Hippocampal formation (tissue), 2 donors: Measurements from ENCODE around the gene SMOC2.
"Not testable (repeated sequence)": the region's sequence is repeated elsewhere in the genome, so short reads cannot be mapped to it uniquely, and the experiment has no call there.

Experiments
- DNase-seq, 2 donors: peaks; one replicate each; lab custom pipeline; 2025; lab: John Stamatoyannopoulos, UW

SMOC2 gene

DNA sequence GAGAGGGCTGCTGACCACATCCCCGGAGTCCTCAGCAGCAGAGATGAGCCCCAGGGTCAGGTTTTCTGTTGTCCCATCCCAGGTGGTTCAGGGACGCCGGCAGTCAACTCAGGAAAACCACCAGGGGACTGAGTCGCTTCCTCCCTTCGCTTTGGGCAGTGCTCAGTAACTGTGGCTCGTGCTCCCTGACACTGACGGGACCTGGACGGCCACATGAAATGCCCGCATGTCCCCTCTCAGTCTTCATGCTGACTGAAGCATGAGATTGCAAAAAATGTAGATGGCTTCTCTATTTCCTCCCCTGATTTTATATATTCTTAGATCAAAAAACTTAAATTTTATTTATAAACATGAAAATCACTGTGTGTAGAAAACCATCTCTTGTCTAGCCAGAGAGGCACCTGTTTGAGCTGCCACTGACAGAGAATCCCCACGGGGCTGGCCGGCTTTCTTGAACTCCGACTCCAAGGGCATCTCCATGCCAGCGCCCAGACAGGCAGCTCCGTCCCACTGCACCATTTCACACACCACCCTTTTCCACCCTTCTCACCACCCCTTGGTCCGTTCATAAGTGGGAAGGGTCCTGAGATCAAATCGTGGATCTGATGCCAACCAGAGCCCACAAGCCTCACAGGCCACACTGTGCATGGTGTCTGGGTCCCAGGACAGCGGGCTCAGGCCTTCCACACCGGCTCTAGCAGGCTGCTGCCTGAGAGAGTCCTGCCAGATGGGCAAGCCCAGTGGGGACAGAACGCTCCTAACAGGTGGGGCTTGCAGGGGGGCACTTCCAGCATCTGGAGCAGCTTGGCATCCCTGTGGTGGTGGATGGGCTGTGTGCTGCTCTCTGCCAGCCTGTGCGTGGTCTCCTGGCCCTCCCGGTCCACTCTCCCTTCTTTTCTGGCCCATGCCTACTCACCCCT, 98.2 kb downstream of the SMOC2 start:
- DNase-seq: no peak

DNA sequence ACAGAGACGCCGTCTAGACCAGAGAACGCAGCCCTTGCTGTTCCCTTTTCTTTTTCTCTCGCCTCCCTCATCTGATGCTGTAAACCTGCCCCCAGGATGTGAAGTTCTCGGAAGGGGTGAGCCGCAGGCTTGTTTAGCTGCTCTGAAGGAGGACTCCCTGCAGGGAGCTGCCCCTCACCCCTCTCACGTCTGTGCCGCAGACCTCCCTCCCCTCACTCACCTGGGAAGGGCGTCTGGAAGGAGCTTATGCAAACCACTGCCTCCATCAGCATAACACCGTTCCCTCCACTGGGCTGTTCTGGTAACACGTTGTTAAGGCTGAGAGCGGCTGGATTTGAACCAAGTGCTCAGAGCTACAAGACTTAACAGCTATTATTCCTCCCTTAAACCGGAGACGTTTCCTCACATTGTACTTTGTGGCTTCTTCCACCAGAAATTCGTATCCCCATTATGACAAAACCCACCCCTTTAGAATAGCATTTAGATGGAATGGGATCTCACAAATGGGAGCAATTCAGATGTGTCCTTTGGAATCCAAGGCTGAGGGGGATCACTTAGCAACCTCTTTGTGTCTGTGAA, 99.8 kb downstream of the SMOC2 start:
- no peak for DNase-seq

DNA sequence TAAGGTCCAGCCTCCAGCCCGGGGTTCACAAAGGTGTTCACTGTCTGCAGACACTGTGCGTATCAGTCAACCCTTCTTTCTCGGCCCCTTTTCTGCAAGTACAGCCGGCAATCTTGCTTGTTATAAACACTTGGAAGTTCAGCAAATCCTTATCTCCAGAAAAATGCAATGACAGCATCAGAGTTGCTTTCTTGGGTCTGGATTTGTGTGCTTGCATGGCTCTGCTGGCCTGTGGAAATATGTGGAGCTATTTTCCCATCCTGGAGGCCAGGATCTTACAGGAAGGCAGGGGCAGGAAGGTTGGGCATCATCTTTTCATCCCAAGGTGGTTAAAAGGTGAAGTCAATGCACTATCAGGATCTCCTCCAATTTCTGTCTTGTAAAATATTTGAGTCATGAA, 100.3 kb downstream of the SMOC2 start:
- DNase-seq: no peak

DNA sequence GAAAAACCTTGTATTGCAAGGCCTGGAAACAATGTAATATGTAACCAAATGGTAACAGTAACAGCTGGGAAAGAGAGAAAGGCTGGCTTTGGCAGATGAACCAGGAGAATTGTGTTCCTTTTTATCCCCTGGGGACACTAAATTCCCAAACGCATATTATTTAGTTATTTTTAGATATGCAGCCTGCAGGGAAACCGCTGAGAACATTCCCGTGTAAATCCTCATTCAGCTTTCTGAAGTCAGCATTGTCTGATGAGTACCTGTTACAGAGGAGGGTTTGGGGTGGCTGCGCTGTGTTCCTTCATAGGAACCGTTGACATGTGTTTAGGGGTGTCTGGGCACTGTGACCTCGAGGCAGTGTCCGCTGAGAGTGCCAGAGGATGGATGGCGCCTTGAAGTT, 101.3 kb downstream of the SMOC2 start:
- no peak for DNase-seq

DNA sequence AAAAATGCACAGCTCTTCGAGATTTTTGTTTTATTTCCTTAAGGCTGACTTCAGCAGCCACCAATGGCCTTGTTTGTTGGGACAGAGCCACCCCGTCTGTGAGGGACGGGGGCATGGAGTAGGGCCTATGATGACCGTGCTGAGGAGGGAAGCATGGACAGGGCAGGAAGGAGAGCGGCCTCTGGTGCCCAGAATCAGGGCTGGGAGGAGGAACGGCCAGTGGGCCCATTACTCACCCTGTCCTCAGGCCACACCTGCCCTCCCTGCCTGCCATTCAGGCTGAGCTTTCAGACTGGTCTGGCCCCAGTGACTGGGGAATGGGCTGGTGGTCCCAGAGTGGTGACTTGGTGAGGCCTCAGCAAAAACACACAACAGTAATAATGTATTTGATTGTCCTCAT, 104.4 kb downstream of the SMOC2 start:
- no peak for DNase-seq

DNA sequence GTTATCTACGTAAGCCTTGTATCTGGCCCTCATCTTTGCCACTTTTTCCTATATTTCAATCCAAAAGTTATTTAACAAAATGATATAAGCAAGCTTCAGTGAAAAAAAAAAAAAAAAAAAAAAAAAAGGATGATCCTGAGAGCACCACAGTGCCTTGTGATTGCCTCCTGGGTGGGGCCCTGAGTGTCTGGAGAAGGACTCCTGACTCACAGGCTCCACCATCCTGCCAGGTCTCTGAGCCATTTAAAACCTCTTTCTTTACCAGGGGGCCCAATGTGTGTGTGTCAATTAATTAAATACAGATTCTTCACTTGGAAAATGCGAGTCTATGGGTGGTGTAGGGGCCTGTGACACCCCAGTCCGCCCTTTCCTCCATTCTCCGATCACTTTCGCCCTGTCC, 105.2 kb downstream of the SMOC2 start:
- DNase-seq: no peak

DNA sequence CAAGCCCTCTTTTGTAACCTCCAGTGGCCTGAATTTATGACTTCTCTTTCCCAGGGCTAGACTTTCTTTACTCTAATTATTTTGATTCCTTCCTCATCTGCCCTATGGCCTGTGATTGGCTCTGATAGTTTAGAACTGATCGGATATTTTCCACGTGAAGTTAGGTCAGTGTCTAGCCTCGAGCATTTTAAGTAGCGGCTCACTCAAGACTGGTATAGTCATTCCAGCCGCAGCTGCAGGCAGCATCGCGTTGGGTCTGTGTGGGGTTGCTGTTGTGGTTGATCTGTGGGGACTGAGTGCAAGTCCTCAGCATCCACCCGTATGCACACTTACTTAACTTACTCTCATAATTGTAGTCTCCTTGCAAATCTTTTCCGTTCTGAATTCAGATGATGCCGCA, 105.7 kb downstream of the SMOC2 start:
- no peak for DNase-seq

DNA sequence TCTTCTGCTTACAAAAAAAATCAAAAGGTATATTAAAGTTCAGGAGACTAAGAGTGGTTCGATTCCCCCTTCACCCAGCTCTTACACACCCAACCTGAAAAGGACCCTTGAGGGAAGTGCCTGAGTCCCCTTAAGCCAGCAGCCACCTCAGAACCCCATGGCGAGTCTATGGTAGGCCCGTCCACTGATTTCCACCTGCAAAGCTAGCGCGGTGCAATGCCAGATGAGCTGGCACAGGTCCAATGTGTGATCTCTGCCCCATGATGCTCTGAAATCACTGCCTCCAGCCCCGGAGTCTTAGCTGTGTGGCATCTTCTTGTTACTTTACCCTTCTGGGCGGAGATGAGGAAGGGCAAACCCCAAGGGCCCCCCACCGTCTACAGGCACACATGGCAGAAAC, 109.3 kb downstream of the SMOC2 start:
- DNase-seq: no peak

DNA sequence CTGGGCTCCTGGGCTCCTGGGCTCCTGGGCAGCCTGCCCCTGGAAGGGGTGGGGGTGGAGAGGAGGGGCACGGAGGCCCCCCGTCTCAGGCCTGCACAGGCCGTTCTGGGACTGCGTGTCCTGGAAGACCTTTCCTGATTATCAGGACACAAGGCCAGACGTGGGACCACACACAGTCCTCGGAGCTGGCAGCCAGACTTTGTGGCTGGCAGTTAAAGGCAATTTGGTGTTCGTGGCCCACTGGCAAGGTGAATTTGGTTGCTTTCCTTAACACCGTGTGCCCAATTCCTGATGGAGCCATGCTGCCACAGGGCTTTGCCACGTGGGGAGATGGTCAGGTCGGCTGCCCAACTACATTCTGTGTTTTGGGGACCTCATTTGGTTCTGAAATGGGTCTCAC, 113.5 kb downstream of the SMOC2 start:
- DNase-seq: no peak

DNA sequence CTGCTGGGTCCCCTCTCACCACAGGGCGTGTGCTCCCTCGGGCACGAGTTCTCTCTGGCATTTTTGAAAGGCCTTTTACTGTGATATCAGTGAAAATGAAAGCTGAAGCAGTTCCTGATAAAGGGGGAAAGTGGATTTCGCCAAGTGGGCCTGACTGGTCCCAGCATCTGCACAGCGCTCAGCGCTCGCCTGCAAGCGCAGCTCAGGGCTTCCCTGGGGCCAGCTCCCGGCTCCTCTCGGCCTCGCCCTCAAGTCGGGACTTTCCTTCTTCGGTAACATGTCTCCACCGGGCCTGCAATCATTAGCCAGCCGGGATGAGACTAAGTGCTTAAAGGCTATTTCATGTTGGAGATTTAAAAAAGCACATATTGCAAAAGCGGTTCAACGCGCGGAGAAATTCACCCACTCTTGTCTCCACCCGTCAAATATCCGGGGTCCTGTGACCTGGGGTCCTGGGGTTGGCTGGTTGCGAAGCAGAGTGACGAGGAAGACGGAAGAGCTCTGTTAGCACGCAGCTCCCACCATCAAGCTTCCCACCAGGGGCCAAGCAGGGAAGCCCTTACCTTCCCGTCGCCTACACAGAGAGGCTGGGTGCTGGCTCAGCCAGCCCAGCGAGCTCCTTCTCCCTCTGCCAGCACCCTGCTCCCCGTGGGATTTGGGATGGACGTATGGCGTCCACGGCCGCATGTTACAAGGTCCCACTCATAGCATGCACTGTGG, 114.1 kb downstream of the SMOC2 start:
- DNase-seq: no peak

DNA sequence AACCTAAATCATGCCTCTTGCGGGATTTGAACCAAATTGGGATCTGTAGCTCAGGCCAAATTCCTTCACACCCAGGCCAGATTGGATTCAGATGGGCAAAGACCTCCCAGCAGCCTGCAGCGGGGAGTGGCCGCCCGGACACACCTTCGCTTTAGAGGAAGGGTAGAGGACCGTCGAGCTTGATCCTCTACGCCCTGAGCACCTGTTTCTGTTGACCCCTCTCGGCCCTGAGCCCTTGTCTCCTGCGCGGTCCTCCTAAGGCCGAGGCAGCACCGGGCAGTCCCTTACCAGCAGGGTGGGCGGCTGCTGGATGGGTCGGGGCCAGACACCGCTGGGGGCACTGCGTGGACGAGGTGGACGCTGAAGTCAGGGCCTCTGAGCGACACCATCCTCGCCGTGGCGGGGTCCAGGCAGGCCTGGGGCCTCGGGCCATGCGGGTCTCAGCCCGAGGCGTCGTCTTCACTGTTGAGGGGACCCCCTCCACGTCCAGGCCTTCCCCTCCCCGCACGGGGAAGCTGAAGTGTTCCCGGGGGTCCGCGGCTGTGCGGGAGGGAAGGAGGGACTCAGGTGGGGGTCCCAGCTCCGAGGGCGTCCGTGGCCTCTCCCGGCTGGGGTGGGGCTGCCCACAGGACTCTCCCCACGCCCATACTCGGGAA, 114.8 kb downstream of the SMOC2 start:
- DNase-seq: no peak

DNA sequence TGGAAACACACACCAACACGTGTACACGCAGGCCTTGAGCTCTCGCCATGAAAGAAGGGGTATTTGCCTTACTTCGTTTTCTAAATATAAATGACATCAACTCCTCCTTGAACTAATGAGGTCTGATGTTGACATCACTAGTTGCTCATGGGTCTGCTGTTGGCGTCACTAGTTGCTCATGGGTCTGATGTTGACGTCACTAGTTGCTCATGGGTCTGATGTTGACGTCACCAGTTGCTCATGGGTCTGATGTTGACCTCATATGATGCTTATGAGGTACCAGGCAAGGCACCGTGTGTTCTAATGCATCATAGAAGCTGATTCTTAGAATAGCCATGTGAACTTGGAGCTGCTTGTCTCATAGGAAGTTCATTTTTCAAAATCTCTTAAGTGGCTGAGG, 116.5 kb downstream of the SMOC2 start:
- no peak for DNase-seq

DNA sequence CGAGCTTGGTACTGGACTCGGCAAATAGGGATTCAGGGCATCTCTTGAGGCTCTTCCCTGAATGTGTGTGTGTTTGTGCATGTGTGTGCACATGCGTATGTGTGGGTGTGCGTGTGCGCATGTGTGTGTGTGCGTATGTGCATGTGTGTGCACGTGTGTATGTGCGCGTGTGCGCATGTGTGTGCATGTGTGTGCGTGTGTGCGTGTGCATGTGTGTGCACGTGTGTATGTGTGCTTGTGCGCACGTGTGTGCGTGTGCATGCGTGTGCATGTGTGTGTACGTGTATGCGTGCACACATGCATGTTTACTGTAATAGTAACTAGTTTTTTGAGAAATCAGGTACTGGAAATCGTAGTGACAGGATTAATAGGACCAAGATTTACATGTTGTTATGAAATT, 117.7 kb downstream of the SMOC2 start:
- no peak for DNase-seq

DNA sequence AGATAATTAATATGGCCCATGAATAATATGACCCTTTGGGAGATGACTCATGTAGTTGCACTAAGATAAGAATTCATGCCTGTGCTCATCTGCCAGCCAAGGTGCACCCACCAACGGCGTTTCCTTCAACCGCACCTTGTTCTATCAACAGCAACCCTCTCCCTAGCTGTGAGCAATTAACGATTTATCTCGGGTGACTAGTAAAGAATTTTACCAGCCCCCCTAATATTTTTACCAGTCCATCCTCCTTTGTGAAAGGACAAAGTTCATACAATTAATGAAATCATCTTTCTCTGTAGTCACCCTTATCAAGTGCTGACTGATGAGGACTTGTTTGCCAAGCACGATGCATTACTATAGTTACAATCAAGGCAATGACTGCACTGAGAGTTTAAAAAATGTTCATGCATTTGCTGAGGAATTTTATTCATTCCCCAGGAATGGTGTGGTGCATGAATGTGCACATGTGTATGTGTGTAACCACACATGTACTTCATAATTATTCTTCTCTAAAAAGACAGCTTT, 118.7 kb downstream of the SMOC2 start:
- DNase-seq: no peak

DNA sequence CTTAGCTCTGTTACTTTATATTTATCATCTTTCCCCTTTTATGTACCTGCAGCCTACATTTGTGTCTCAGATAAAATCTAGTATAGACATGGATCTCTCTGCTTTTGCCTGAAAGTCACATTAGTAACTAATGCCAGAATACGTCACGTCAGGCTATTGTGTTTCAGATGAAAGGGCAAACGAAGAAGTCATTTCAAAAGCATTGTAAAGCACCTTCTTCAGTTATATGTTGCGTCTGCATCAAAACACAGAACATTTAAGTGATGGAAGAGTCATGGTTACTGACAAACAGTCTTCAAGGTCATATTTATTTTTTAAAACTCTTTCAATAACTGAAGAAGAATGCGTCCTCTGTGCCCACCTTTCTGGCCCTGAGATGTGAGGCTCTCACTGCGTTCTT, 119.1 kb downstream of the SMOC2 start:
- no peak for DNase-seq

DNA sequence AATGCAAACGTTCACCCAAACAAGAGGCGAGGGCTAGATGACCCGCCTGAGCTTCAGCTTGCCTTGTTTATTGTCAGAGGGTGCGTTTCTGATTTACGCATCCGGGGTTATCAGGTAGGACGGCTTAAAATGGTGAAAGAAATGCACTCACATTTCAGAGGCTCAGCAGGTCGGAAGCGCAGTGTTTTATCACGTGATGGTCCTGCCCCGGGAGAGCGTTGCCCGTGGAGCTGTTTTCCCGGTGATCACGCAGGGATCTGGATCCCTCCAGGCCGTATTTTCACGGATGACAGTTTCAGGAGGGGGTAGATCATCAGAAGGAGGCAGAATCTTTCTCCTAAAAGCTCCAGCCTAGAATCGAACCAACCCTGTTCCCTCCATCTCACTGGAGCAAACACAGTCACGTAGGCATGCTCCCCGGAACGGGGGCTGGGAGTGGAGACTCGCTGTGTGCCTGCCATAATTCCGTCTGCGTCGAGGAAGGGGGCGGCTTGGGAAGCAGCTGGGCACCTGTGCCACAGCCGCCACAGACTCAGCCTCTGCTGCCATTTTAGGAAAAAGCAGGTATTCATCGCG, 121.7 kb downstream of the SMOC2 start:
- no peak for DNase-seq

DNA sequence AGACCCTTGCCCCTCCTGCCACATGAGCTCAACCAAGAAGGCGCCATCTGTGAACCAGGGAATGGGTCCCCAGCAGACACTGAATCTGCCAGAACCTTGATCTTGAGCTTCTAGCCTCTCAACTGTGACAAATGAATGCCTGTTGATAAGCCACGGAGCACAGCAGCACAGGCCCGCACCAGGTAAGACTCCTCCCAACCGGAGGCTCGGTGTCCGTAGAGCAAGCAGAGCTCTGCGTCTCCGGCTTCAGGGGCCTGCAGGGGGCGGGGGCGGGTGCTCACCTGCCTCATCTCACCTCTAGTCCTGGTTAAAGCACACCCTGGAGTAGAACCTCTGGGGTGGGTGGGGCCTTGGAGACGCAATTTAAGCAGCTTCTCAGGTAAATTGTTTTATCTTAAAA, 122.7 kb downstream of the SMOC2 start:
- no peak for DNase-seq

DNA sequence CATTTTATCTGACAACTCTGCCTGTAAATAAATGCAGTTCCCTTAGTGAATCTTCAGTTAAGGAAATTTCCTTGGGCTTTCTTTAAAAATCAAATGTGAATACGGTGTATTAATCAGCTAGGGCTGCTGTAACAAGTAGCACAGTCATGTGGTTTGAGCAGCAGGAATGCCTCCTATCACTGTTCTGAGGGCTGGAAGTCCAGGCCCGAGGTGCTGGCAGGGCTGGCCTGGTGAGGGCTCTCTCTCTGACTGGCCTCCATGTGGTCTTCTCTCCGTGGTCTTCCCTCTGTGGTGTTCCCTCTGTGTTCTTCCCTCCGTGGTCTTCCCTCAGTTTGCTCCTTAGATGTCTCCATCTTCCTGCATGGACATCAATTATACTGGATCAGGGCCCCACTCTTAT, 124.1 kb downstream of the SMOC2 start:
- DNase-seq: no peak

DNA sequence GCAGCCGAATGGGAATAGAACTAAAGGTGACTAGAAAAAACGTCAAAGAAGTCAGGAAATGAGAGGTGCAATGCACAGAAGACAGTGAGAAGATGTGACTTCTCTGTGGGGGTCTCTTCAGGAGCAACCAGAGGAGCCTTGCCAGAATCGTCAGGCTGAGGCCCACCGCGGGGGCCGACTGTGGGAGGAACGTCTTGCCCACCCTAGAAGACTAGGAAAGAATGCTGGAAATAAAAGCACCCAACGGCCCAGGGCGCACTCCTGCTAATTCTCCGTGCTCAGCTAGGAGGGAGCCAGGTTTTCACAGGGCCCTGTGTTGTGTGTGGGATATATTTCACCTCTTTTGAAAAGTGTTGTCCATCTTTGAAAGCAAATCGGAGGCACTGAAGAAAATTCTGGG, 129.2 kb downstream of the SMOC2 start:
- DNase-seq: no peak

DNA sequence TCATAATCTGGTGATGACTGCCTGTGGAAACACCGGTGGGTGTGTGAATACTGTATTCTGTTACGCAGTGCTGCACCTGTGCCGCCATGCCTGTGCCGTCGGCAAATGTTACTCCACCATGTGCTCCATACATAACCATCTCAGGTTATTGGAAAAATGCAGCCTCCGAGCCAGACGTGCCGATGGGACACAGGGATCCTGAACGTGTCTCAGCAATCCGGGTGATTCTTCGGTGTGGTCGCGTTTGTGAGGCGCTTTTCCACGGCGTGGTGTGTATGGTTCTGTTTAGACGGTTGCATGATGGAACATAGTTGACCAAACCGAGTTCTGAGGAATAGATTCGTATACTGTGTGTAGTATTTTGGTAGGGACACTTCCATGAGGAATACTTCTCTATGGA, 130.3 kb downstream of the SMOC2 start:
- DNase-seq: no peak

DNA sequence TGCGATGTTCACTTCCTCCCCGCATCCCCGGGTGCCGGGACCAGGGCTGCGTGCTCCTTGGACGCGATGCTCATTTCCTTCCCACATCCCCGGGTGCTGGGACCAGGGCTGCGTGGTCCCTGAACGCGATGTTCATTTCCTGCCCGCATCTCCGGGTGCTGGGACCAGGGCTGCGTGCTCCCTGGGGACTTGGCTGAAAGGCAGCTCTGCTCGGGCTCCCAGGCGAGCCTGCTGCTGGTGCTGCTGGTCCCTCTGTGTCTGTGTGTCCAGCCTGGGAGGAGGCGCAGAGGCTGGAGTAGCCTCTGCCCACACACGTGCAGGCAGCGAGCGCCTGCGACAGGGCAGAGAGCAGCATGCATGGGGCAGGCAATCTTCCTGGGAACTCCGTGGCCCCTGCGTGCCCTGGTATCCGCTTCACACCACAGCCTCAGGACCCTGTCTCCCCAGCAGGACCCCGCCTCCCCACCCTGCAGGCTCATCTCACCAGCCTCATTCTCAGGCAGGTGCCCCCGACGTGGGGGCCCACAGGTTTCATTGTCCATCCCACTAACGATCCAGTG, 132.4 kb downstream of the SMOC2 start:
- DNase-seq: not testable (repeated sequence)
